Thoracic aorta (tissue), 2 donors: ENCODE results near the gene DMRTB1. TPM values are rescaled to one million over a fixed set of nuclear protein-coding genes. Genes with fewer than 3 reads are reported as not detected.

Source experiments
- ATAC-seq: fragments of 150-250 bp; one replicate; pipeline ENCODE4 v1.8.0; 2017; ENCODE audit warnings: low read depth; ENCODE audit not compliant: insufficient number of reproducible peaks, low FRiP score
- DNase-seq: peaks from one replicate; pipeline ENCODE4 v3.0.0-alpha.2; 2020; ENCODE audit warnings: low spot score
- H3K27ac ChIP-seq, 2 donors: fragments of 200-600 bp; sonication (generic); 1 replicate in 1 of 2; 2 replicates in 1 of 2; pipeline ENCODE4 v1.5.1; 2016; ENCODE audit warnings: mild to moderate bottlenecking in 2 of 2, moderate library complexity in 2 of 2
- H3K27me3 ChIP-seq: fragments of 200-600 bp; sonication (generic); replicated peaks from 2 replicates; pipeline ENCODE4 v1.6.0; 2016; ENCODE audit warnings: mild to moderate bottlenecking; ENCODE audit not compliant: insufficient read depth
- H3K36me3 ChIP-seq: fragments of 200-600 bp; sonication (generic); one replicate; pipeline ENCODE4 v1.5.1; 2016
- H3K4me1 ChIP-seq, 2 donors: fragments of 200-600 bp; sonication (generic); 1 replicate in 1 of 2; 2 replicates in 1 of 2; pipeline versions ENCODE4 v1.5.1 to v1.6.0; 2016; ENCODE audit warnings: low read depth in 2 of 2, mild to moderate bottlenecking in 1 of 2; ENCODE audit not compliant: control insufficient read depth in 1 of 2
- H3K4me3 ChIP-seq: fragments of 200-600 bp; sonication (generic); 2 replicates; pipeline ENCODE4 v1.5.1; 2016; ENCODE audit warnings: mild to moderate bottlenecking
- H3K9me3 ChIP-seq: fragments of 200-600 bp; sonication (generic); 2 replicates; pipeline ENCODE4 v1.5.1; 2016
- CTCF ChIP-seq: fragments of 200-600 bp; sonication (generic); IDR thresholded peaks from one replicate; pipeline ENCODE4 v1.5.1; 2019; ENCODE audit warnings: antibody characterized with exemption
- total RNA-seq, 2 donors: library from RNA; depleted of rRNA; stranded (reverse); fragments of >200 nt; gene quantifications; one replicate each; pipeline versions ENCODE4 v1.1.0 to v1.2.3, GENCODE V29; 2016

Gene DMRTB1
- total RNA-seq, 2 donors from 2014 or later, result not detected

GRCh38 chr1:53470155-53470554 lies 11.0 kb downstream of the DMRTB1 start:
- Histone ChIP-seq H3K4me3 (no peak overlapping the region), H3K27me3 (no peaks in the 10 kb centered on the region), H3K27ac (no peak overlapping the region), H3K9me3 (no peaks in the 10 kb centered on the region), H3K36me3 (no peaks in the 10 kb centered on the region), H3K4me1 (no peaks in the 10 kb centered on the region)
- peak; percentile 21 for TF ChIP-seq CTCF
- ATAC-seq, result no peak
- no peak for DNase-seq

GRCh38 chr1:53470584-53470983 lies 11.4 kb downstream of the DMRTB1 start:
- no peak overlapping the region for H3K4me3 ChIP-seq
- no peaks in the 10 kb centered on the region for H3K4me1 ChIP-seq
- ATAC-seq (no peak), DNase-seq (no peak)
- H3K36me3 ChIP-seq, result no peaks in the 10 kb centered on the region
- no peaks in the 10 kb centered on the region for H3K9me3 ChIP-seq
- H3K27me3 ChIP-seq, result no peaks in the 10 kb centered on the region
- TF ChIP-seq CTCF, result no peak
- no peak overlapping the region for H3K27ac ChIP-seq

GRCh38 chr1:53471000-53471399 lies 11.8 kb downstream of the DMRTB1 start:
- Histone ChIP-seq H3K4me1 (no peaks in the 10 kb centered on the region), H3K27ac (no peak overlapping the region), H3K36me3 (no peaks in the 10 kb centered on the region), H3K9me3 (no peaks in the 10 kb centered on the region), H3K4me3 (no peak overlapping the region), H3K27me3 (no peaks in the 10 kb centered on the region)
- no peak for ATAC-seq
- no peak for DNase-seq
- no peak for TF ChIP-seq CTCF

GRCh38 chr1:53473463-53473862 lies 14.3 kb downstream of the DMRTB1 start:
- DNase-seq (no peak), ATAC-seq (no peak)
- H3K4me3 ChIP-seq, result no peak overlapping the region
- H3K9me3 ChIP-seq, result no peaks in the 10 kb centered on the region
- no peaks in the 10 kb centered on the region for H3K36me3 ChIP-seq
- no peak overlapping the region for H3K27ac ChIP-seq
- H3K4me1 ChIP-seq, result no peaks in the 10 kb centered on the region
- no peak for TF ChIP-seq CTCF
- H3K27me3 ChIP-seq, result no peaks in the 10 kb centered on the region

GRCh38 chr1:53475664-53476063 lies 16.5 kb downstream of the DMRTB1 start:
- no peaks in the 10 kb centered on the region for H3K4me1 ChIP-seq
- H3K9me3 ChIP-seq, result no peaks in the 10 kb centered on the region
- no peak overlapping the region for H3K27ac ChIP-seq
- DNase-seq, result no peak
- no peak for TF ChIP-seq CTCF
- H3K27me3 ChIP-seq, result no peaks in the 10 kb centered on the region
- H3K36me3 ChIP-seq, result no peaks in the 10 kb centered on the region
- H3K4me3 ChIP-seq, result no peak overlapping the region
- ATAC-seq, result no peak
